ENCODE data around the gene PARD6G. TPM values are rescaled to one million over a fixed set of nuclear protein-coding genes. Genes with fewer than 3 reads are reported as not detected.

The PARD6G gene
- total and polyA plus RNA-seq, 3 donors from 2014 or later, result 3.0 to 7.5 (median 5.3) TPM

GRCh38 chr18:80189531-80189865 is 57.8 kb downstream of the PARD6G start:
- no peak for DNase-seq
- Histone ChIP-seq H3K27ac (no peak overlapping the region), H3K9me3 (no peaks in the 10 kb centered on the region), H3K36me3 (ENCODE audit: low read depth, missing control alignments) (no peaks in the 10 kb centered on the region), H3K4me1 (no peaks in the 10 kb centered on the region), H3K27me3 (no peaks in the 10 kb centered on the region), H3K4me3 (no peak overlapping the region)
- 79 to 87% methylated on average over 10 of the region's 10 CpGs for WGBS, 2 donors
- no peak for TF ChIP-seq POLR2A (IDR thresholded peaks at IDR 0.05)
- no peak for TF ChIP-seq CTCF (IDR thresholded peaks at IDR 0.05)
- intact Hi-C loops (cut with DNase I; ENCODE audit: low total_unique reads), result no loop called here

GRCh38 chr18:80188643-80189530 is 58.4 kb downstream of the PARD6G start:
- DNase-seq, result no peak
- intact Hi-C loops (cut with DNase I; ENCODE audit: low total_unique reads), result no loop called here
- H3K4me3 ChIP-seq, result no peak overlapping the region
- 83 to 89% methylated on average over 17 to 20 of the region's 20 CpGs for WGBS, 2 donors
- no peak overlapping the region for H3K27ac ChIP-seq
- no peaks in the 10 kb centered on the region for H3K27me3 ChIP-seq
- H3K4me1 ChIP-seq, result no peaks in the 10 kb centered on the region
- no peaks in the 10 kb centered on the region for H3K36me3 ChIP-seq (ENCODE audit: low read depth, missing control alignments)
- no peaks in the 10 kb centered on the region for H3K9me3 ChIP-seq
- TF ChIP-seq CTCF (IDR thresholded peaks at IDR 0.05) (no peak), POLR2A (IDR thresholded peaks at IDR 0.05) (no peak)

- Histone ChIP-seq H3K27ac (no peak overlapping the region), H3K27me3 (no peaks in the 10 kb centered on the region), H3K4me1 (no peaks in the 10 kb centered on the region), H3K9me3 (no peaks in the 10 kb centered on the region), H3K4me3 (no peak overlapping the region), H3K36me3 (ENCODE audit: low read depth, missing control alignments) (no peaks in the 10 kb centered on the region)
- intact Hi-C loops (cut with DNase I; ENCODE audit: low total_unique reads), result no loop called here
- TF ChIP-seq POLR2A (IDR thresholded peaks at IDR 0.05) (no peak), CTCF (IDR thresholded peaks at IDR 0.05) (no peak)
- no peak for DNase-seq
- WGBS, 2 donors, result 95 to 98% methylated on average over 18 to 19 of the region's 19 CpGs
Measured at GRCh38 chr18:80187956-80188642, 59.2 kb downstream of the PARD6G start.

GRCh38 chr18:80185545-80185944 is 61.8 kb downstream of the PARD6G start:
- no peaks in the 10 kb centered on the region for H3K27me3 ChIP-seq
- 83 to 85% methylated on average over 12 of the region's 12 CpGs for WGBS, 2 donors
- TF ChIP-seq CTCF (IDR thresholded peaks at IDR 0.05), result no peak
- no peak for TF ChIP-seq POLR2A (IDR thresholded peaks at IDR 0.05)
- H3K27ac ChIP-seq, result no peak overlapping the region
- DNase-seq, result no peak
- no peak overlapping the region for H3K4me3 ChIP-seq
- no peaks in the 10 kb centered on the region for H3K9me3 ChIP-seq
- intact Hi-C loops (cut with DNase I; ENCODE audit: low total_unique reads), result no loop called here
- H3K36me3 ChIP-seq (ENCODE audit: low read depth, missing control alignments), result no peaks in the 10 kb centered on the region
- H3K4me1 ChIP-seq, result peaks cover 7% of the 10 kb centered on the region
